Measurements from ENCODE around the gene CKAP2L. TPM values are rescaled to one million over a fixed set of nuclear protein-coding genes. Genes with fewer than 3 reads are reported as not detected.

Gene CKAP2L
- total RNA-seq, 4 donors from 2014 or later = 0.50 to 1.8 TPM; not detected in 2

GRCh38 chr2:112749755-112750559, 14.5 kb downstream of the CKAP2L start:
- Histone ChIP-seq H3K36me3 (no peaks in the 10 kb centered on the region), H3K4me3 (no peak overlapping the region), H3K27ac (no peak overlapping the region), H3K9me3 (no peaks in the 10 kb centered on the region), H3K27me3 (no peaks in the 10 kb centered on the region), H3K4me1 (peaks cover 0 to 30% (median 0%) of the 10 kb centered on the region in 3 donors)
- peak; percentile 69 to 93 (median 85) for TF ChIP-seq CTCF (IDR thresholded peaks at IDR 0.05)
- TF ChIP-seq POLR2A (IDR thresholded peaks at IDR 0.05) = no peak
- 0 to 47% methylated on average over 2 to 7 of the region's 9 CpGs for WGBS, 2 donors (ENCODE audit: low coverage in 1 of 2)
- no peak for ATAC-seq

- Histone ChIP-seq H3K27ac (no peak overlapping the region), H3K4me3 (no peak overlapping the region), H3K27me3 (no peaks in the 10 kb centered on the region), H3K36me3 (no peaks in the 10 kb centered on the region), H3K9me3 (no peaks in the 10 kb centered on the region), H3K4me1 (no peaks in the 10 kb centered on the region)
- 94% methylated on average over 7 of the region's 7 CpGs; no CpG with 5 or more reads in 1 of the 2 donors for WGBS, 2 donors (ENCODE audit: low coverage in 1 of 2)
- TF ChIP-seq POLR2AphosphoS5 (IDR thresholded peaks at IDR 0.05) (no peak), CTCF (IDR thresholded peaks at IDR 0.05) (no peak), POLR2A (IDR thresholded peaks at IDR 0.05) (no peak), EP300 (IDR thresholded peaks at IDR 0.05) (no peak)
- no peak for ATAC-seq
Measured at GRCh38 chr2:112740527-112740926, 23.9 kb downstream of the CKAP2L start.

GRCh38 chr2:112737542-112738232, 26.7 kb downstream of the CKAP2L start:
- ATAC-seq = no peak
- TF ChIP-seq EP300 (IDR thresholded peaks at IDR 0.05) (no peak), POLR2AphosphoS5 (IDR thresholded peaks at IDR 0.05) (no peak), CTCF (IDR thresholded peaks at IDR 0.05) (no peak), POLR2A (IDR thresholded peaks at IDR 0.05) (no peak)
- WGBS, 2 donors (ENCODE audit: low coverage in 1 of 2) = 63 to 67% methylated on average over 1 of the region's 1 CpG
- Histone ChIP-seq H3K27ac (no peak overlapping the region), H3K4me3 (no peak overlapping the region), H3K36me3 (no peaks in the 10 kb centered on the region), H3K9me3 (no peaks in the 10 kb centered on the region), H3K27me3 (no peaks in the 10 kb centered on the region), H3K4me1 (peaks cover 0 to 7% (median 0%) of the 10 kb centered on the region in 3 donors)

GRCh38 chr2:112733871-112734270, 30.5 kb downstream of the CKAP2L start:
- Histone ChIP-seq H3K4me1 (peaks cover 0 to 7% (median 0%) of the 10 kb centered on the region in 3 donors), H3K4me3 (no peak overlapping the region), H3K27me3 (no peaks in the 10 kb centered on the region), H3K9me3 (no peaks in the 10 kb centered on the region), H3K27ac (no peak overlapping the region), H3K36me3 (no peaks in the 10 kb centered on the region)
- WGBS, 2 donors (ENCODE audit: low coverage in 1 of 2) = 40 to 42% methylated on average over 1 of the region's 1 CpG
- no peak for ATAC-seq
- TF ChIP-seq POLR2AphosphoS5 (IDR thresholded peaks at IDR 0.05) (no peak), EP300 (IDR thresholded peaks at IDR 0.05) (no peak), CTCF (IDR thresholded peaks at IDR 0.05) (no peak), POLR2A (IDR thresholded peaks at IDR 0.05) (no peak)
